ENCODE measurements around the gene CCDC186. TPM values are rescaled to one million over a fixed set of nuclear protein-coding genes. Genes with fewer than 3 reads are reported as not detected.

The CCDC186 gene
- total and polyA plus RNA-seq, 2 of the 13 experiments (the other 11 are each of a cell fraction or from before 2014, with no cell fraction given) = 4.2 to 11.8 TPM

GRCh38 chr10:114173921-114174694 lies at the start of gene CCDC186 (continued):
- peak; percentile 76 for TF ChIP-seq CREB1 (IDR thresholded peaks at IDR 0.05)
- peak; percentile 86 for TF ChIP-seq CREB1 (CRISPR knock-in tag; IDR thresholded peaks at IDR 0.05)
- TF ChIP-seq ZNF451 (CRISPR knock-in tag; IDR thresholded peaks at IDR 0.05) = no peak
- peak; percentile 86; the same call in 1 of the 2 replicates for TF ChIP-seq ZNF572 (CRISPR knock-in tag; IDR thresholded peaks at IDR 0.05)
- no peak for TF ChIP-seq RNF2 (conservative IDR thresholded peaks at IDR 0.05; ENCODE audit: low read depth)
- TF ChIP-seq ZNF577 (CRISPR knock-in tag; IDR thresholded peaks at IDR 0.05; ENCODE audit: borderline replicate concordance, low read depth) = no peak
- TF ChIP-seq TMF1 (CRISPR knock-in tag; IDR thresholded peaks at IDR 0.05; ENCODE audit: low read depth) = no peak
- TF ChIP-seq ZBTB21 (CRISPR knock-in tag; IDR thresholded peaks at IDR 0.05) = no peak
- TF ChIP-seq NR2F2 (IDR thresholded peaks at IDR 0.05; ENCODE audit: borderline replicate concordance, low read depth) = no peak; the same call in 1 of the 2 replicates
- TF ChIP-seq ZNF710 (CRISPR knock-in tag; IDR thresholded peaks at IDR 0.05; ENCODE audit: borderline replicate concordance) = peak; percentile 42; the same call in 1 of the 2 replicates
- TF ChIP-seq MXI1 (IDR thresholded peaks at IDR 0.05; ENCODE audit: borderline replicate concordance, low read depth, low read length) = peak; percentile 56; the same call in 1 of the 3 replicates
- TF ChIP-seq ZNF639 (CRISPR knock-in tag; conservative IDR thresholded peaks at IDR 0.05) = no peak
- TF ChIP-seq FOXM1 (CRISPR knock-in tag; IDR thresholded peaks at IDR 0.05) = no peak
- no peak for TF ChIP-seq FOXJ3 (CRISPR knock-in tag; IDR thresholded peaks at IDR 0.05; ENCODE audit: borderline replicate concordance)
- TF ChIP-seq ZNF18 (CRISPR knock-in tag; IDR thresholded peaks at IDR 0.05; ENCODE audit: insufficient replicate concordance) = peak; percentile 34
- TF ChIP-seq DR1 (CRISPR knock-in tag; IDR thresholded peaks at IDR 0.05) = peak; percentile 86
- TF ChIP-seq TEAD3 (CRISPR knock-in tag; optimal IDR thresholded peaks at IDR 0.05; ENCODE audit: borderline replicate concordance) = peak; percentile 9
- TF ChIP-seq ZNF660 (CRISPR knock-in tag; IDR thresholded peaks at IDR 0.05; ENCODE audit: borderline replicate concordance, low read depth) = no peak
- no peak for TF ChIP-seq NFAT5 (CRISPR knock-in tag; IDR thresholded peaks at IDR 0.05)
- TF ChIP-seq ZNF713 (CRISPR knock-in tag; IDR thresholded peaks at IDR 0.05) = 0 out of 2 replicates have a peak, but pooled peaks have one; percentile 25

All from HepG2 (cell line).